DND-41 (cell line): ENCODE results near the gene AP3D1.

Experiments used
- EZH2 ChIP-seq: IDR thresholded peaks from 3 replicates; pipeline ENCODE4 v1.6.1; 2012; ENCODE audit warnings: borderline replicate concordance, low read depth, mild to moderate bottlenecking, moderate library complexity, low read length, inconsistent platforms; ENCODE audit not compliant: severe bottlenecking
- TF ChIP-seq, protein P1 (sequence below): IDR thresholded peaks from 2 replicates; pipeline ENCODE4 v1.5.1; 2012; ENCODE audit warnings: borderline replicate concordance, low read length, moderate library complexity, mild to moderate bottlenecking; ENCODE audit not compliant: poor library complexity, severe bottlenecking; ENCODE audit errors: extremely low read depth

DNA sequence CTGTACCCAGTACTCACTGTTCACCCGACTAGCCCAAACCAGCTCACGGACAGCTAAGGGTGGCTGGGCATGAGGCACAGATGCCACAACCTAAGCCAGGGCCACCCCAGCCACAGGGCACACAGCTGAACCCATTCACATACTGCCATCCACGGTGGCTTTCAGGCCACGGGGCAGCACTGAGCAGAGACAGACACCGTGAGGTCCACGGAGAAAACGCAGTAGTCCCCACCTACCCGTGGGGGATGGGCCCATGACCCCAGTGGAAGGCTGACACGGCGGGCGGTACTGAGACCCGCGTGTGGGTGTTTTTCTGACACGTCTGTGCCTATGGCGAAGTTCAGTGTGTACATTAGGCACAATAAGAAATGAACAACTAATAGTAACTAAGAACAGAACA is 29.1 kb downstream of the AP3D1 start:
- TF ChIP-seq EZH2, result no peak
- TF ChIP-seq, protein P1, sequence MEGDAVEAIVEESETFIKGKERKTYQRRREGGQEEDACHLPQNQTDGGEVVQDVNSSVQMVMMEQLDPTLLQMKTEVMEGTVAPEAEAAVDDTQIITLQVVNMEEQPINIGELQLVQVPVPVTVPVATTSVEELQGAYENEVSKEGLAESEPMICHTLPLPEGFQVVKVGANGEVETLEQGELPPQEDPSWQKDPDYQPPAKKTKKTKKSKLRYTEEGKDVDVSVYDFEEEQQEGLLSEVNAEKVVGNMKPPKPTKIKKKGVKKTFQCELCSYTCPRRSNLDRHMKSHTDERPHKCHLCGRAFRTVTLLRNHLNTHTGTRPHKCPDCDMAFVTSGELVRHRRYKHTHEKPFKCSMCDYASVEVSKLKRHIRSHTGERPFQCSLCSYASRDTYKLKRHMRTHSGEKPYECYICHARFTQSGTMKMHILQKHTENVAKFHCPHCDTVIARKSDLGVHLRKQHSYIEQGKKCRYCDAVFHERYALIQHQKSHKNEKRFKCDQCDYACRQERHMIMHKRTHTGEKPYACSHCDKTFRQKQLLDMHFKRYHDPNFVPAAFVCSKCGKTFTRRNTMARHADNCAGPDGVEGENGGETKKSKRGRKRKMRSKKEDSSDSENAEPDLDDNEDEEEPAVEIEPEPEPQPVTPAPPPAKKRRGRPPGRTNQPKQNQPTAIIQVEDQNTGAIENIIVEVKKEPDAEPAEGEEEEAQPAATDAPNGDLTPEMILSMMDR, result no peak
